CD4-positive, alpha-beta T cell treated with Interleukin-10 for 1 hour (primary cell): ENCODE measurements around the gene MXD4.
"Not testable (repeated sequence)": the region's sequence is repeated elsewhere in the genome, so short reads cannot be mapped to it uniquely, and the experiment has no call there.

ENCODE experiments used
- DNase-seq: peaks from one replicate; pipeline ENCODE4 v3.0.0-alpha.2; 2020

The MXD4 gene

GRCh38 chr4:2217726-2218125 is 44.2 kb downstream of the MXD4 start:
- no peak for DNase-seq

- no peak for DNase-seq
These were observed 49.1 kb downstream of the MXD4 start for GRCh38 chr4:2212831-2213230.

- not testable (repeated sequence) for DNase-seq
These were observed 59.1 kb downstream of the MXD4 start for GRCh38 chr4:2202789-2203188.
